ENCODE measurements around the gene BMF.
"Not testable (repeated sequence)": the region's sequence is repeated elsewhere in the genome, so short reads cannot be mapped to it uniquely, and the experiment has no call there.

GRCh38 chr15:40122989-40123388 lies 14.3 kb upstream of the BMF start:
- TF ChIP-seq, protein P1, sequence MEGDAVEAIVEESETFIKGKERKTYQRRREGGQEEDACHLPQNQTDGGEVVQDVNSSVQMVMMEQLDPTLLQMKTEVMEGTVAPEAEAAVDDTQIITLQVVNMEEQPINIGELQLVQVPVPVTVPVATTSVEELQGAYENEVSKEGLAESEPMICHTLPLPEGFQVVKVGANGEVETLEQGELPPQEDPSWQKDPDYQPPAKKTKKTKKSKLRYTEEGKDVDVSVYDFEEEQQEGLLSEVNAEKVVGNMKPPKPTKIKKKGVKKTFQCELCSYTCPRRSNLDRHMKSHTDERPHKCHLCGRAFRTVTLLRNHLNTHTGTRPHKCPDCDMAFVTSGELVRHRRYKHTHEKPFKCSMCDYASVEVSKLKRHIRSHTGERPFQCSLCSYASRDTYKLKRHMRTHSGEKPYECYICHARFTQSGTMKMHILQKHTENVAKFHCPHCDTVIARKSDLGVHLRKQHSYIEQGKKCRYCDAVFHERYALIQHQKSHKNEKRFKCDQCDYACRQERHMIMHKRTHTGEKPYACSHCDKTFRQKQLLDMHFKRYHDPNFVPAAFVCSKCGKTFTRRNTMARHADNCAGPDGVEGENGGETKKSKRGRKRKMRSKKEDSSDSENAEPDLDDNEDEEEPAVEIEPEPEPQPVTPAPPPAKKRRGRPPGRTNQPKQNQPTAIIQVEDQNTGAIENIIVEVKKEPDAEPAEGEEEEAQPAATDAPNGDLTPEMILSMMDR (IDR thresholded peaks at IDR 0.05): not testable (repeated sequence)
- TF ChIP-seq POLR2A (IDR thresholded peaks at IDR 0.05): not testable (repeated sequence)

Data from thyroid gland (tissue), 4 donors.